Activated T-cell treated with anti-CD3 and anti-CD28 coated beads, Interleukin-2, amount 50 U/mL, for 1 hour (primary cell): Measurements from ENCODE around the gene ZBTB7C.

Experiments
- DNase-seq: peaks from one replicate; pipeline ENCODE4 v3.0.0-alpha.2; 2020

The ZBTB7C gene

GRCh38 chr18:48004577-48004976 lies 404.6 kb downstream of the ZBTB7C start:
- no peak for DNase-seq

- no peak for DNase-seq
Observed at GRCh38 chr18:48003426-48004349, 405.5 kb downstream of the ZBTB7C start.

DNA sequence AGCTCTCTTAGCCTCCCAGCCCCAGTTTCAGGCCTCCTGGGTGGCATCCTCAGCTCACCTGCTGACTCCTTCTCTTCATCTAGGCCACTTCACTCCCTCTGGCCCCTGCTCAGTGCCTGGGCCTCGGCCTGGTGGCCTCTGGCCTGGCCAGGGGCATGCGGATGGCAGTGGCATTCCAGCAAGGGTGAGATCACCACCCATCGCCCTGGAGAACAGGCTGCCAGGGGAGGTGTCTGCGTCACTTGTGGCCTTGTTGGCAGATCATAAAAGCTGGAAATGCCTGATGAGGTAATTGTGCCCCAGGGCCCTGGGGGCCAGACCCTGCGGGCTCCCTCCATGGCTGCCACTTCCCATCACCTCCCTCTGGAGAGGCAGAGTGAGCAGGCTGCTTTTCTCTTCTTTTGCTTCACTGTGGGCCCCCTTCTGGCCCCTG lies 406.2 kb downstream of the ZBTB7C start:
- no peak for DNase-seq

DNA sequence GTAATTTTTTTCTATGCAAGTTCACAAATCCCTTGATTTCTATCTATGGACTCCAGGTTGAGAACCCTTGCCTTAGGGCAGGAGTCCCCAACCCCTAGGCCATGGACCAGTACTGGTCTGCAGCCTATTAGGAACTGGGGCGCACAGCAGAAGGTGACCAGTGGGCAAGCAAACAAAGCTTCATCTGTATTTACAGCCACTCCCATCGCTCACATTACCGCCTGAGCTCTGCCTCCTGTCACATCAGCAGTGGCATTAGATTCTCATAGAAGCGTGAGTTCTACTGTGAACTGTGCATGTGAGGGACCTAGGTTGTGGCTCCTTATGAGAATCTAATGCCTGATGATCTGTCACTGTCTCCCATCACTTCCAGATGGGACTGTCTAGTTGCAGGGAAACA lies 408.5 kb downstream of the ZBTB7C start:
- no peak for DNase-seq

DNA sequence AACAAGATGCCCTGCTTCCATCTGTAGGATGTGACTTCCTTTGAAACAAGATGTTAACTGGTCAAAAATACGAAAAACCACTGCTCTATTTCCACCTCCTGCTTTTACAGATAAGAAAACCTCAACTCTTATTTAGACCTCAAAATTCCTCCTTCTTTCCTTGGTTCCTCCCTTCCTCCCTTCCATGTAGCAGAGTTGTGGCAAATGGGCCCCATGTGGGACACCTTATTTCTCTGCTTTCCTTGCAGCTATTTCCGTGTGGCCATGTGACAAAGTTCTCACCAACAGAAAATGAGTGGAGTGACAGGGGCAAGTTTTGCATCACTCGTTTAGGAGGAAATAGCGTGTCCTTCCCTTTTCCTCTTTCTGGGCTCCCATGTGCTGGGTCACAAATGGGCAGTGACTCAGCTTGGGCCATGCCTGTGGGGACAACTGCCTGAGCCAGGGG lies 409.4 kb downstream of the ZBTB7C start:
- DNase-seq, result no peak

- peak; percentile 34 for DNase-seq
Observed at GRCh38 chr18:47997338-47997780, 411.8 kb downstream of the ZBTB7C start.

GRCh38 chr18:47996091-47996541 lies 413.1 kb downstream of the ZBTB7C start:
- no peak for DNase-seq

- no peak for DNase-seq
Observed at GRCh38 chr18:47995654-47996053, 413.5 kb downstream of the ZBTB7C start.

- DNase-seq, result no peak
Observed at GRCh38 chr18:47993409-47993808, 415.8 kb downstream of the ZBTB7C start.

DNA sequence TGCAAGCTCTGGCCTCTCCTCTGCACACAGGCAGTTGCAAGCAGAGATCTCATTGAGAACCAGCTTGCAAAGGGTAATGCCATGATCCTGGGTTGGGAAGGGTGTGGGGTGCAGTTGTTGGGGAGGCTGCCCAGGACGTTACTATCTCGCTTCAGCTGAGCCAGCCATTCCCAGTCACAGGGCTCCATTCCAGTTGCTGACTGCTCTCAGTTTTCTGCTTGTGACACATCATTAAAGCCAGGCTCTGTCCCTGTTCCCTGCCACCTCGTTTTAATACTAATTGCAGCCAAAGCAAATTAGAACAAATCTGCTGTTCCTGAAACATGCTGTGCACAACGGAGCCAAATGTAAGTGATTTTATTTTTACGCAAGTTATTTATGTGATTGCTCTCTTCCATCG lies 416.2 kb downstream of the ZBTB7C start:
- no peak for DNase-seq

DNA sequence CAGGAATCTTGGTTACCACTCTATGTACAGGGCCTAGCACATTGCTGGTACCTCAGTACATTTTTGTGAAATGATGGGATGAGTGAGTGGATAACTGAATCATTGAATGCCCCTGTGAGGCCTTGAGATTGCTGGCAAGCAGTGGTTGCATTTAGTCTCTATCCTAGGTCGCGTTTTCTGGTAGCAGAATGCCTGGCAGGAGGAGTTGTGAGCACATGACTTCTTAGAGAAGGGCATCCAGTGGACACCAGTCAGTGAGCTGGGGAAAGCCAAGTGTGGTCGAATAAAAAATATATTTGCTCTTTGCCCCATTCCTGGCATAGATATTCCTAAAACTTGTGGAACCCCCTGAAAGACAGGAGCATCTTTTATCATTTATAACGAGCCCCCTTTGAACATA lies 416.9 kb downstream of the ZBTB7C start:
- no peak for DNase-seq

- no peak for DNase-seq
Observed at GRCh38 chr18:47990981-47991380, 418.2 kb downstream of the ZBTB7C start.

DNA sequence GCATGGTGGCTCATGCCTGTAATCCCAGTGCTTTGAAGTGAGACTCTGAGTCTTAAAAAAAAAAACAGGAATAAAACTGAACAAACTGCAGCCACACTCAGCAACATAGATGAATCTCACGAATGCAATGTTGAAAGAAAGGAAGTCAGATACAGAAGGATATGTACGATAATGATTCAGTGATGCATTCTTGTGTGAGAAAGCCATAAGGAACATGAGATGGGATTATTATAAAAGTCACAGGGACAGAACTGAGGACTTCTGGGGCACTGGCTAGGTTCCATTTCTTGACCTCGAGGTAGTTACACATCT lies 421.8 kb downstream of the ZBTB7C start:
- DNase-seq, result no peak

GRCh38 chr18:47986620-47987387 lies 422.4 kb downstream of the ZBTB7C start:
- no peak for DNase-seq

GRCh38 chr18:47985866-47986265 lies 423.3 kb downstream of the ZBTB7C start:
- DNase-seq, result no peak

DNA sequence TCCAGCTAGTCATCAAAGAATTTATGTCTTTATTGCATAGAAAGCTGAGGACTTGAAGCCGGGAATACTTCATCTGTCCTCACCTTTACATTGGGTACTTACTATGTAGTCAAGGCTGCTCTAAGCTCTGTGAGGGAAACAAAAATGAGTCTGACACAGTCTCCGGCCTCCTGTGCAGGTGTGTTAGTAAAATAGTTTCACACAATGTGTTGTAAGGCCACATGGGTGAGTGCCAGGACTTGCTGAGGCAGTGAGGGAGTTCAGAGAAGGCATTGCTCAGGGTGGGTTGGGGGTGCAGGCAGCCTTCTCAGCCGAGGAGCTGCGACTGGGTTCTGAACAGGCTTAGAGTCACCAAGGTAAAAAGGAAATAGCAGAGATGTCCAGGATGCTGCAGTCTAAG lies 424.2 kb downstream of the ZBTB7C start:
- DNase-seq, result no peak

GRCh38 chr18:47983946-47984345 lies 425.2 kb downstream of the ZBTB7C start:
- DNase-seq, result no peak

DNA sequence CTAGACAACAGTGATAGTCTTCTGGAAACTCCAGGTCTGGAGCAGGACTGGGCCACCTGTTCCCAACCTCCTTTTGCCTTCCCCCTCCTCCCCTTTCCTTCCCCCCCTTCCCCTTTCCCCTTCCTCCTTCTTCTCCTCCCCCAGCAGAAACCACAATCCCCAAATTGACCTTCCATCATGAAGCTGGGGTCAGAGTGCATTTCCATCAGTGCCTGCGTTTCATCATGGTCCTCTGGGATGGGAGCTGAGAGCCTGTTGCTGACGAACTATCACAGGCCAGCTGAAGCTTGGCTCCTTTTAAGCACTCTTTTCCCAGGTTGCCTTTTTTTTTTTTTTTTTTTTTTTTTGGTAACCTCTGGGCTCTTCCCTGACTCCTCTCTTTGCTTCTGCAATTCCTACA lies 426.1 kb downstream of the ZBTB7C start:
- no peak for DNase-seq

GRCh38 chr18:47981830-47982229 lies 427.4 kb downstream of the ZBTB7C start:
- DNase-seq, result no peak

GRCh38 chr18:47981320-47981719 lies 427.9 kb downstream of the ZBTB7C start:
- no peak for DNase-seq

- DNase-seq, result no peak
Observed at GRCh38 chr18:47979611-47980200, 429.5 kb downstream of the ZBTB7C start.

GRCh38 chr18:47978603-47979002 lies 430.6 kb downstream of the ZBTB7C start:
- no peak for DNase-seq

GRCh38 chr18:47978141-47978540 lies 431.0 kb downstream of the ZBTB7C start:
- DNase-seq, result no peak
